NCI-H1694 (cell line): ENCODE results near the gene OR4K1.
"Not testable (repeated sequence)": the region's sequence is repeated elsewhere in the genome, so short reads cannot be mapped to it uniquely, and the experiment has no call there.

ENCODE experiments used
- DNase-seq: peaks from one replicate; lab custom pipeline; 2025; lab: John Stamatoyannopoulos, UW

The OR4K1 gene, protein sequence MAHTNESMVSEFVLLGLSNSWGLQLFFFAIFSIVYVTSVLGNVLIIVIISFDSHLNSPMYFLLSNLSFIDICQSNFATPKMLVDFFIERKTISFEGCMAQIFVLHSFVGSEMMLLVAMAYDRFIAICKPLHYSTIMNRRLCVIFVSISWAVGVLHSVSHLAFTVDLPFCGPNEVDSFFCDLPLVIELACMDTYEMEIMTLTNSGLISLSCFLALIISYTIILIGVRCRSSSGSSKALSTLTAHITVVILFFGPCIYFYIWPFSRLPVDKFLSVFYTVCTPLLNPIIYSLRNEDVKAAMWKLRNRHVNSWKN

GRCh38 chr14:19930617-19931016 is at the start of gene OR4K1:
Gene OR4K1 (plus strand): TSS chr14:19930917. CDS start chr14:19935667, 4,750 bp downstream.
- DNase-seq: no peak

DNA sequence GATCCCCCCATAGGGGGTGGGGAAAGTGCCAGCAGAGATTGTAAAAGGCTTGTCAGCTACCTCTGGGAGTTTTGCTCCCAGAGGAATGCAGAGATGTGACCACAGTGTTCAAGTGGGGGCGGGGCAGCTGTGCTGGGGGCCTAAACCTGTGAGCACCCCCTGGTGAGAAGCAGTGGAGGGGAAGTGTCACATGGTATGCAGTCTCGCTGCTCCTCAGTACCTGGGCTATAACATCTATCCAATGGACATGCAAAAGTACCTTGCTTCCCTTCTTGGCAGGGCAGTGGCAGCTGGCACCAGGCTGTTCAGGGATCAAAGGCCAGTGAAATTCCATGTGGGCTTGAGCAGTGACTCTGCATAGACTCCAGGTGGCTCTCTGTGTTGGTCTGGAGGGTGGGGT is 35.4 kb upstream of the OR4K1 start:
- no peak for DNase-seq

DNA sequence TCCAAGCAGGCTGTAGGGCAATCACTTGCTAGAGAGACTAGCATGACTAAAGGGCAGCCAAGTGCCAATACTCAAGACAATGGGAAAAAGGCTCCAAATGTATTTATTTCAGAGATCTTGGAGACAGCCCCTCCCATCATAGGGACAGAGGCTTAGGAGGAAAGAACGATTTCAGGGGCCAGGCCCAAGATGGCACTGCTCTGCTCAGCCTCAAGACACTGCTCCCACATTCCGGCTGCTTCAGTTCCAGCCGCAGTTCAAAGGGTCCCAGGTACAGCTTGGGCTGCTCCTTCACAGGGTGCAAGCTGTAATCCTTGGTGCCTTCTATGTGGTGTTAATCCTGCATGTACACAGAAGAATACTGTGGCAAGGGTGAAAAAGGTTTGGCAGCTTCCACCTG is 29.7 kb upstream of the OR4K1 start:
- DNase-seq: no peak

DNA sequence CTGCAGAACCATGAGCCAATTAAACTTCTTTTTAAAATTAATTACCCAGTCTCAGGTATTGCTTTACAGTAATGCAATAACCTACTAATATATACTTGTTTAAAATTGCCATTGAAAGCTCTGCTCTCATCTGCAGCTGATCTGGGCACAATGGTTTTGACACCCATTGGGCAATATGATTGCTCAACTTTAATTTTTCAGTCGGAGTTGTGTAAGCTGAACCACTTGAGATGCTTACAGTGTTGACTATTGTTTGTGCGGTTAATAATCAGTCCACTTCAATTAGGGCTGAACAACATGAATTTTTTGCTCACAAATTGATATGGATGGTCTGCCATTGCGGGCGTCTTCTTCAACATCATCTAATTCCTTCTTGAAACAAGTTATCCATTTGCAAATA is 28.3 kb upstream of the OR4K1 start:
- DNase-seq: no peak

DNA sequence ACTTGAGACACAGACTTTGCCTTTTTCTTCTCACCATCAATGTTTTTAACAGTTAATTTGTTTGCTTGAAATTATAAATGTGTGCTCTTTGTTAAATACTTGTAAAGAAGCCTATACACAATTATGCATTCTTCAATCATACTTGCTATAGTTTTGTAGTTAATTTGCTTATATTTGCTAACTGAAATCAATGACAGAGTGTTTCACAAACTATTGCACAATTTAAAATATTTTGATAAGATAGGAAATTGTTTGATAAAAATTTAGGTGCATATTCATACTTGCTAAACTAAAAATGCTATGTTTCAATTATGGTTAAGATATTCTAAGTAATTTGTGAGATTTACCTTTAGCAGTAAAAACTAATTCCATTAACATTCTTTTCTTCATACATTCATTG is 24.1 kb upstream of the OR4K1 start:
- DNase-seq: no peak

- DNase-seq: no peak
Observed at GRCh38 chr14:19911114-19911513, 19.6 kb upstream of the OR4K1 start.

DNA sequence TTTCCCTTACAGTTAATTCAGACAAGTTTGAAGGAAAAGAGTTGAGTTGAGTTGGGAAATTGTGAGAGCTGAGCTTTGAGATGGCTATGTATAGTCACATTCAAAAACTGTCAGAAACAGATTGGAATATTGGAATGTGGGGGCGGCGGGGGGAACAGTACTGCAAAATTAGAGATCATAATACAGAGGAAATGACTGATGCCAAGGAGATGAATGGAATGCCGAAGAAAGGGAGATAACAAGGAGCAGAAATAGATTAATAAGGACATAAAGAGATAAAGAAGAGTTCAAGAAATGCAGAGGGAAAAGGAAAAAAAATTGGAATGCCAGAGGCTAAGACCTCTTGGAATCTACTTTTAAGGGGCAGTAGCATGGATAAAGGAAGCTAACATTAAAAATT is 13.5 kb upstream of the OR4K1 start:
- no peak for DNase-seq

DNA sequence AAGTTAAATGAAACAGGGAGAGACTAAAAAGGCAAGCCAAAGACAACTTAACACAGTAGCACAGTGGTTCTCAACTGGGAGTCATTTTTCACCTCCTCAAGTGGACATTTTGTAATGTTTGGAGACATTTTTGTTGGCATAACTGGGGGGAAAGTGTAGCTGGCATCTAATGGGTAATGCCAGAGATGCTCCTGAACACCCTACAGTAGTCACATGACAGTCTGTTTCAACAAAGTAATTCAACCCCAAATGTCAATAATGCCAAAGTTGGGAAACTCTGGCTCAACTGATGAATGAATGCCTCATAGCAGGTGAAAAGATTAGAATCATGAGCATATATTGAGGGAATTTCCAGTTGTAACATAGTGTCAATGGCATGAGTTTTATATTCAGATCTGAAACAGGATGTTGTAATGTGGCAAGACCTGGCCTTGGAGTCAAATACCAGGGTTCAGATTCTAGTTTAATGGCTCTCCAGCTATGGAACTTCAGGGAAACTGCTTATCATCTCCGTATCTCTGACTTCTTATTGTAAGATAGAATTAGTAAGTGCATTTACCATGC is 12.7 kb upstream of the OR4K1 start:
- DNase-seq: no peak

DNA sequence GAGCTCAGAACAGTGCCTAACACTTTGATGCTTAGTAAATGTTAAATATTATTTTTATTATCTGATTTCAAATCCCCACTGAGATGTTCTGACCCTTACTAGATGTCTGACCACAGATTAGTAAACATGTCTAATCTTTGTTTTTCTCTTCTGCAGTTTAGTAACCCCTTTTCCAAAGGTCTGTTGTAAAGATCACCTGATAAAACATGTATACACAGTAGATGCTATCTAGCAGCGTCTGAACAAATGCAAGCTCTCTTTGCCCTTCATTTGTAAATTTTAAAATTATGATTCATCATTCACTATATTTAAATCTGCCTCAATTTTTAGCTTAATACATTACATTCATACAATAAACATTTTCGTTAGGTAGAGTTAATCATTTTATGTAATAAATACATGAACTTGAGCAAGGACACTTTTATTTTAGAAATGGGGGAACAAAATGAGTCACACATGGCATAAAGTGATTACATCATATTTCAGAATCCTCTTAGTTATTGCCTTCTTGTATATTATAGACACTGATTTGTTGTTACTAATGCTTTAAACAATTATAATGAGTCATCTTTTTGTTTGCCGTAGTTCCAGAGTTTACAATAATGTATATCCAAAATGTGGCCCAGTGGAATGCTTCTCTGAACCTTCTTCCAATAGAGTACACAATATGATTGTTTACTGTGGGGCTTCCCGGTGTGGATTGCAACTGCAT is 12.0 kb upstream of the OR4K1 start:
- DNase-seq: no peak

DNA sequence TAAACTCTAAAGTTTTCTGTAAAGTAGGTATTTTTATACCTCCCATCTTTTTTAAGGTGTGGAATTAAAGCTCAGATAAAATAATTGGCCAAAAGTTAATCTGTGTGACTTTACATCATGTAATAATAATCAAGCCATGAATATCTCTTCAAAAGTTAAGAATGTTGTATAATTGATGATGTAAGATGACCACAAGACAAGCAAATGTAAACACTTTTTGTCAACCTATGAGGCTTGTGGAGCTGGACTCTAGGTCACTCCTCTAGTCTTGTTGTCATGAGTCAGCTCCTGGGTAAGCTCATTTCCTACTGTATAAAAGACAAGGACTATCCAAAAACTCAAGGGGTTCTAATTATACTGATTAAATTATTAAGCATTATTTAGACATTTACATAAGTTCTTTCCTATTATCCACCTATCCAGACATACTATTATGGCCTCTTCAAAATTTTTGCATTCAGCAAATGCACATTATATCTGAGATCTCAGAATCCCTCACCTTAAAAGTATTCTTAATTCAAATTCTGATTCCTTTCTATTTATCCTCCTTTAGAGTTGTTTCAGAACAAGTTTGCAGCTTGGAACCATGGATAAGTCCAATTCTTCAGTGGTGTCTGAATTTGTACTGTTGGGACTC is 10.6 kb upstream of the OR4K1 start, which contains the start of gene OR4K5:
Gene OR4K5, plus strand, starts transcription at position 587 of the 637 bp plus-strand sequence. Its CDS starts 0 bp downstream, at position 587.
- DNase-seq: no peak

DNA sequence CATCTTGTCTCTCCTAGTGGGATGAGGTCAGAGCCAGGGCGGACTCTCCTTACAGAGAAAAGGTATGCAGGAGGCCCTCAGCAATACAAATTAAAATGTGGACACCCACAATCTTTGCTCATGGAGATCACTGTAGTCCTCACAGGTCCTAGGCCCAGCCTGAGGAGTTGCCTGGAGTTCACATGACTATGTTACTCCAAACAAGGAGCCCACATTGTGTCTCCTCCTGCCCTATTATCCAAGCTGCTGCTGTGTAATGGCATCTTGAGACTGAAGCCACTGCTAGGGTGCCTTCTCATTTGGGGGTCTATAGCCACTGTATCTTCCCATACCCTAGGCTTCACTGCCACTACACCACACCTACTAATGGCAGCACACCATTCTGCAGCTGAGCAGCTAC is 11.0 kb downstream of the OR4K1 start:
- no peak for DNase-seq

GRCh38 chr14:19947413-19948090 is 16.8 kb downstream of the OR4K1 start:
- no peak for DNase-seq

DNA sequence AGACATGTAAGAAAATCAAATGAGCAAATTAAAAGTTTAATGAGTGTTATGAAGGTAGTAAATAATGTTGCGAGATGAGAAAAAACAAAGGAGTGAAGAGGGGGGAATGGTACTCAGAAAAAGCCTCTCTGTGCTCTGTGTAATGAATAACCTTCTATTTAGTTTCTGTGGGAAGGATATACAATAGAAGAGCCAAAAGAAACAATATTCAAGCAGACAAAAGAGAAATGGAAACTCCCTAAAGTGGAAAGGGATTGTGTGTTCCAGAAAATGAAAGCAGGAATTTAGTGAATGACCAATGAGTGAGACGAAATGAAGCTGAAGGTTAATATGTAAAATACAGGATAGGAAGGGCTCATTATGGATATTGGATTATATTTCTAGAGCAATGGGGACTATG is 18.5 kb downstream of the OR4K1 start:
- no peak for DNase-seq

DNA sequence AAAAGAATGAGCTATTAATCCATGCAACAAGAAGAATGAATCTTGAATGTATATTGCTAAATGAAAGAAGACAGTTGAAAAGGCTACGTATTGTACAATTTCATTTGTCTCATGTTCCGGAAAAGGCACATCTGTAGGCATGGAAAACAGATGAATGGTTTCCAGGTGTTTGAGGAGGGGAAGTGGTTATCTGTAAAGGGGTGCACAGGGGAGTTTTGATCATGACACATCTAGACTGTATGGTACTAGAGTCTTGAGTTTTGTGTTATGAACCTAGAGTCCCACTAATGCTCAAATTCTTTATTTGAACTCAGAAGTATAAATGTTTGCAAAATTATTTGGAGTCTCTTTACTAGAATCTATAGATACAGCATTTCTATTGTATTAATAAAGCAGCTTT is 39.0 kb downstream of the OR4K1 start:
- DNase-seq: not testable (repeated sequence)

- DNase-seq: no peak
Observed at GRCh38 chr14:19974844-19975243, 44.1 kb downstream of the OR4K1 start.

DNA sequence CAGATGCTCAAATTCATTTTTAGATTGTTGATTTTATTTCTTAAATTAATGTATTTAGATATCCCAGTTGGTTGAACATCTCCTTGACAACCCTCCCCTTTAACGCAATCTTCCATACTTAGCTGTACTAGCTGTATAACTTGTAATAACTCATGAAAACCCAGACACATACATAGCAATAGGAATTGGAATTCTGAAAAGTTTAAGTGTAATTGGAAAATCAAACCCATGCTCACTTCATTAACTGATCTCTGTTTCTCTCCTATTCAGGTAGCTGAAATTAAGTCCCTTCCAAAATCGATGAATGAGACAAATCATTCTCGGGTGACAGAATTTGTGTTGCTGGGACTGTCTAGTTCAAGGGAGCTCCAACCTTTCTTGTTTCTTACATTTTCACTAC is 44.6 kb downstream of the OR4K1 start, which contains the start of gene OR4K15:
Gene OR4K15, plus strand, starts transcription at position 301 of the 400 bp plus-strand sequence. Its CDS starts 0 bp downstream, at position 301.
- DNase-seq: no peak
